Measurements from ENCODE around the gene LRRC27. TPM values are rescaled to one million over a fixed set of nuclear protein-coding genes. Genes with fewer than 3 reads are reported as not detected.

The LRRC27 gene
- total RNA-seq, 2 experiments from 2014 or later: 13.0 to 17.3 TPM

DNA sequence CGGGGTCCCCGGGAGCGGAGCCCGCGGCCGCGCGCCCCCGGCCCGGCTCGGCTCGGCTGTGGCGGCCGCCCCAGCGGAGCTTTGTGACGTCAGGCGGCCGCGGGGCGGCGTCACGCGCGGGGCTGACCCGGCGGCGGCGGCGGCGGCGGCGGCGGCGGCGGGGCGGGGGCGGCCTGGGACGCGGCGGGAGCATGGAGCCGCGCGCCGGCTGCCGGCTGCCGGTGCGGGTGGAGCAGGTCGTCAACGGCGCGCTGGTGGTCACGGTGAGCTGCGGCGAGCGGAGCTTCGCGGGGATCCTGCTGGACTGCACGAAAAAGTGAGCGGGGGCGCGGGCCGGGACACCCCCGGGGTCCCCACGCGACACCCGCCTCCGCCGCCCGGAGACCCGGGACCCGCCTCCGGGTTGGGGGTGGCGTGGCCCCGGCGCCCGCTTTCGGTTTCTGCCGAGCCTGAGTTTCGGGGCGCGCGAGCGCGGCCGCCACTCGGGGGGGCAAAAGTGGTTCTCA, 65.1 kb downstream of the LRRC27 start, which contains the start of gene PWWP2B:
Gene PWWP2B, plus strand, starts transcription at position 165 of the 506 bp plus-strand sequence. Its CDS starts 27 bp downstream, at position 192.
- Histone ChIP-seq H3K27ac (ENCODE audit: low read depth, low read length, poor library complexity, severe bottlenecking) (peak within 1 kb of the TSS; percentile 23), H3K4me3 (ENCODE audit: low read depth, low read length, poor library complexity, severe bottlenecking) (peak within 1 kb of the TSS; percentile 72), H3K36me3 (ENCODE audit: insufficient read depth, low read length) (no peaks in the 10 kb centered on the region), H3K4me1 (ENCODE audit: insufficient read depth, low read length, poor library complexity, severe bottlenecking) (peaks cover 9% of the 10 kb centered on the region), H3K9me2 (ENCODE audit: insufficient read depth, low read length) (no peaks in the 10 kb centered on the region), H2AFZ (ENCODE audit: low read length) (peak within 1 kb of the TSS; percentile 43; the same call in 1 of the 2 replicates), H3K79me2 (ENCODE audit: insufficient read depth, low read depth, low read length) (no peaks in the 10 kb centered on the region), H4K20me1 (ENCODE audit: insufficient read depth, low read length) (no peaks in the 10 kb centered on the region), H3K4me2 (ENCODE audit: low read length) (peak within 1 kb of the TSS; percentile 84), H3K9me3 (ENCODE audit: low read length) (no peaks in the 10 kb centered on the region)
- POLR2A ChIA-PET: interaction anchor here (0.5 to 1.2 kb wide), 3 partner anchors 22 to 59 kb away, joined by 3 read pairs; no protein-coding TSS in a partner anchor
- TF ChIP-seq, protein P1, sequence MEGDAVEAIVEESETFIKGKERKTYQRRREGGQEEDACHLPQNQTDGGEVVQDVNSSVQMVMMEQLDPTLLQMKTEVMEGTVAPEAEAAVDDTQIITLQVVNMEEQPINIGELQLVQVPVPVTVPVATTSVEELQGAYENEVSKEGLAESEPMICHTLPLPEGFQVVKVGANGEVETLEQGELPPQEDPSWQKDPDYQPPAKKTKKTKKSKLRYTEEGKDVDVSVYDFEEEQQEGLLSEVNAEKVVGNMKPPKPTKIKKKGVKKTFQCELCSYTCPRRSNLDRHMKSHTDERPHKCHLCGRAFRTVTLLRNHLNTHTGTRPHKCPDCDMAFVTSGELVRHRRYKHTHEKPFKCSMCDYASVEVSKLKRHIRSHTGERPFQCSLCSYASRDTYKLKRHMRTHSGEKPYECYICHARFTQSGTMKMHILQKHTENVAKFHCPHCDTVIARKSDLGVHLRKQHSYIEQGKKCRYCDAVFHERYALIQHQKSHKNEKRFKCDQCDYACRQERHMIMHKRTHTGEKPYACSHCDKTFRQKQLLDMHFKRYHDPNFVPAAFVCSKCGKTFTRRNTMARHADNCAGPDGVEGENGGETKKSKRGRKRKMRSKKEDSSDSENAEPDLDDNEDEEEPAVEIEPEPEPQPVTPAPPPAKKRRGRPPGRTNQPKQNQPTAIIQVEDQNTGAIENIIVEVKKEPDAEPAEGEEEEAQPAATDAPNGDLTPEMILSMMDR (conservative IDR thresholded peaks at IDR 0.05; ENCODE audit: low read length): no peak
- no peak for TF ChIP-seq EZH2phosphoT487 (IDR thresholded peaks at IDR 0.05; ENCODE audit: borderline replicate concordance, low read depth, low read length)
- DNase-seq (ENCODE audit: low spot score): peak; percentile 23
- no TSS peak for BruUV-seq (replicated peaks)
- intact Hi-C loops (cut with micrococcal nuclease; ENCODE audit: unreplicated experiment): loop anchor here (1.0 to 2.0 kb wide), 2 partner anchors 25 to 50 kb away; no protein-coding TSS in a partner anchor
- CTCF ChIA-PET (ENCODE audit: unreplicated experiment): no interaction called here

DNA sequence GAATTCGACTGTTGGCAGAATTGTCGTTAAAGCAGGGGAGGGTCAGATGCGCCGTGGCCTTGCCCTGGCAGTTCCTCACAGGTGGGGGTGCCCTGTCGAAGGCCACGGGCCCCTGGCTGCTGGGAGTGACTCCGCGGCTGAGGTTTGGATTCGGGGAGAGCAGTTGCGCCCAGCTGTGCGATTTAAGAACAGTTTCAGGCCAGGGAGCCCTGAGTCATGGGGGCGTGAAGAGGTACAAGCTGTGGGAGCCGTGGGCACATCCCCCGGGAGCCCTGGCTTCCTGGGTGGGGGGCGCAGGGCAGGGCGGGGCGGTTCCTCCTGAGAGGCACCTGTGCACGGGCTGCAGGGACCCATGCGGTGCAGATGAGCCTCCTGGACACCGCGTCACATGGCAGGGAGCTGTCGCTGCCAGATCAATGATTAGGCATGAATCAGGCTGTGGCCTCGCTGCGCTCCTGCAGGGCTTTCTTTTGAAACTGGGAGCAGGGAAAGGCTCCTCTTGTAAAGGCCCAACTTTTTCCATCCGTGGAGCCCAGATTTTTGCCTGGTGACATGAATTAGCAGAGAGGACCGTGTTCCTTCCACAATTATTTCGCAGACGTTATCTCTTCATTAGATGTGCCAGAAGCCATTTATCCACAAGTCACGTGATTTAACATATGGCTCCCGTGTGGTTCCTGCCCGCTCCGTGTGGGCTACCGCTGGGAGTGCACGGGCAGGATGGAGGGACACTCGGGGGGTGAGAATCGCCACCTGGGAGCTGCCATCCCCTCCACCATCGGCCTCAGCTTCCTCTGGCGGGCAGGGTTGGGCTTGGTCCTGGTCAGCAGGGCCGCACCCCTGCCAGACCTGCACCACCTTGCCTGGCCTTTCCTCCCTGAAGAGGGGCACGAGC, 65.9 kb downstream of the LRRC27 start:
- POLR2A ChIA-PET: interaction anchor here (1.2 kb wide), 1 partner anchor 21 kb away, joined by 3 read pairs; no protein-coding TSS in a partner anchor
- no peaks in the 10 kb centered on the region for H4K20me1 ChIP-seq (ENCODE audit: insufficient read depth, low read length)
- peak overlapping the region; percentile 84 for H3K4me2 ChIP-seq (ENCODE audit: low read length)
- peak overlapping the region; percentile 43; the same call in 1 of the 2 replicates for H2AFZ ChIP-seq (ENCODE audit: low read length)
- intact Hi-C loops (cut with micrococcal nuclease; ENCODE audit: unreplicated experiment): loop anchor here (1.0 to 2.0 kb wide), 2 partner anchors 24 to 49 kb away; no protein-coding TSS in a partner anchor
- no TSS peak for BruUV-seq (replicated peaks)
- peaks cover 9% of the 10 kb centered on the region for H3K4me1 ChIP-seq (ENCODE audit: insufficient read depth, low read length, poor library complexity, severe bottlenecking)
- H3K79me2 ChIP-seq (ENCODE audit: insufficient read depth, low read depth, low read length): no peaks in the 10 kb centered on the region
- H3K27ac ChIP-seq (ENCODE audit: low read depth, low read length, poor library complexity, severe bottlenecking): peak overlapping the region; percentile 23
- no peaks in the 10 kb centered on the region for H3K9me2 ChIP-seq (ENCODE audit: insufficient read depth, low read length)
- peak overlapping the region; percentile 72 for H3K4me3 ChIP-seq (ENCODE audit: low read depth, low read length, poor library complexity, severe bottlenecking)
- DNase-seq (ENCODE audit: low spot score): peak; percentile 48
- no peaks in the 10 kb centered on the region for H3K36me3 ChIP-seq (ENCODE audit: insufficient read depth, low read length)
- TF ChIP-seq, protein P1 (conservative IDR thresholded peaks at IDR 0.05; ENCODE audit: low read length): no peak
- no peak for TF ChIP-seq EZH2phosphoT487 (IDR thresholded peaks at IDR 0.05; ENCODE audit: borderline replicate concordance, low read depth, low read length)
- CTCF ChIA-PET (ENCODE audit: unreplicated experiment): no interaction called here
- H3K9me3 ChIP-seq (ENCODE audit: low read length): no peaks in the 10 kb centered on the region
